GM12891 (cell line): ENCODE measurements around the gene TMEM266.

ENCODE experiments used
- POLR2A ChIP-seq: IDR thresholded peaks from 2 replicates; pipeline ENCODE4 v1.6.1; 2011; ENCODE audit warnings: low read depth, low read length, control low read depth
- POLR2AphosphoS5 ChIP-seq: IDR thresholded peaks from 2 replicates; pipeline ENCODE4 v1.6.1; 2011; ENCODE audit warnings: low read depth, low read length, control low read depth
- SPI1 ChIP-seq: IDR thresholded peaks from 2 replicates; pipeline ENCODE4 v1.6.1; 2011; ENCODE audit warnings: low read depth, low read length, control low read depth
- TAF1 ChIP-seq: IDR thresholded peaks from 2 replicates; pipeline ENCODE4 v1.6.1; 2011; ENCODE audit warnings: low read depth, low read length, control low read depth

DNA sequence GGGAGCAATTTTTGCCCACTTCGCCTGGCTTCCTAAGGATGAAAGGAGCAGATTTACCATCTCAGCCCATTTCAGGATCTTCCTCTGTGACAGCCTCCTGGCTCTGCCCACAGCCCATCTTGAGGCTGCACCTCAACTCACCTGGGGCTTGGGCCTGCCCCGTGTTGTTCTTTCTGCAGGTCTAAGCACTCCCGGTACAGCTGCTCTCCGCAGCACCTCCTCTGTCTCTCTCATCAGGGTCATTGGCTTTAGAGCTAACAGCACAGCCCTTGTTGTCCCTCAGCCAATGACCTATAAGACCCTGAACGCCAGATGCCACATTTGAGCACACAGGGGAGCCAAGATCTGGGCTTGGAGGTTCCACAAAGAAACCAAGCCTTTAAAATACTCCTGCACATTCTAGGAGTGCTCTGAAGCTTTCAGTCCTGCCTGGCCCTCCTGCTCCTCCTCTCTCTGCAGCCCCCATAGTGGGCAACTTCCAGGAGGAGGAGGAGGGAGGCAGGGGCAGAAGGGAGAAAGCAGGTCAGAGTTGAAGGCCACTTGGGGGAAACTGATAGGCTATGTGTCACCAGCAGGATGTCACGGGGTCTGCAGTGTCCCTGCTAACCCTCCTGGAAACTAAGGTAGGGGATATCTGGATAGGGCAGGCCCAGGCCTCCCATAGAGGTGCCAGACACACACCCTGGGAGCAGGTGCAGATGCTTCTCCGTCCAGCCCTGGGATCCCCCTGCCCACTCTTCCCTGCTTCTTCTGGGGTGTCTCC lies 135.9 kb downstream of the TMEM266 start:
- TF ChIP-seq POLR2A, result no peak
- no peak for TF ChIP-seq TAF1
- TF ChIP-seq POLR2AphosphoS5, result no peak
- TF ChIP-seq SPI1, result no peak
